IMR-90 (cell line): Measurements from ENCODE around the gene TBC1D22B.

Source experiments
- CHD1 ChIP-seq: IDR thresholded peaks from 2 replicates; pipeline ENCODE4 v1.6.1; 2012; ENCODE audit warnings: low read depth, low read length, improper control_type of control experiment
- FOS ChIP-seq: fragments of 150-350 bp; IDR thresholded peaks from 2 replicates; pipeline ENCODE4 v1.6.1; 2016; ENCODE audit warnings: low read depth, low read length
- MAFK ChIP-seq: IDR thresholded peaks from 2 replicates; pipeline ENCODE4 v1.6.1; 2012; ENCODE audit warnings: low read depth, low read length, improper control_type of control experiment
- NFE2L2 ChIP-seq: fragments of 150-350 bp; IDR thresholded peaks from 2 replicates; pipeline ENCODE4 v1.6.1; 2016; ENCODE audit warnings: low read depth, mild to moderate bottlenecking, low read length
- POLR2A ChIP-seq: IDR thresholded peaks from 2 replicates; pipeline ENCODE4 v1.6.1; 2012; ENCODE audit warnings: mild to moderate bottlenecking, low read depth, low read length
- RAD21 ChIP-seq: IDR thresholded peaks from 2 replicates; pipeline ENCODE4 v1.6.1; 2012; ENCODE audit warnings: low read length, improper control_type of control experiment
- RCOR1 ChIP-seq: IDR thresholded peaks from 2 replicates; pipeline ENCODE4 v1.6.1; 2012; ENCODE audit warnings: mild to moderate bottlenecking, low read length, improper control_type of control experiment; ENCODE audit not compliant: insufficient replicate concordance
- TF ChIP-seq, protein P1 (sequence below): conservative IDR thresholded peaks from 2 replicates; pipeline ENCODE4 v1.5.1; 2012; ENCODE audit warnings: mild to moderate bottlenecking, low read depth, low read length, improper control_type of control experiment
- TF ChIP-seq, protein P2 (sequence below): fragments of 150-350 bp; IDR thresholded peaks from 2 replicates; pipeline ENCODE4 v1.6.1; 2017; ENCODE audit warnings: mild to moderate bottlenecking, antibody characterized with exemption, low read length, low read depth
- TF ChIP-seq, protein P3 (sequence below): fragments of 150-350 bp; IDR thresholded peaks from 2 replicates; pipeline ENCODE4 v1.6.1; 2016; ENCODE audit warnings: low read depth, mild to moderate bottlenecking, low read length, moderate library complexity, borderline replicate concordance

DNA sequence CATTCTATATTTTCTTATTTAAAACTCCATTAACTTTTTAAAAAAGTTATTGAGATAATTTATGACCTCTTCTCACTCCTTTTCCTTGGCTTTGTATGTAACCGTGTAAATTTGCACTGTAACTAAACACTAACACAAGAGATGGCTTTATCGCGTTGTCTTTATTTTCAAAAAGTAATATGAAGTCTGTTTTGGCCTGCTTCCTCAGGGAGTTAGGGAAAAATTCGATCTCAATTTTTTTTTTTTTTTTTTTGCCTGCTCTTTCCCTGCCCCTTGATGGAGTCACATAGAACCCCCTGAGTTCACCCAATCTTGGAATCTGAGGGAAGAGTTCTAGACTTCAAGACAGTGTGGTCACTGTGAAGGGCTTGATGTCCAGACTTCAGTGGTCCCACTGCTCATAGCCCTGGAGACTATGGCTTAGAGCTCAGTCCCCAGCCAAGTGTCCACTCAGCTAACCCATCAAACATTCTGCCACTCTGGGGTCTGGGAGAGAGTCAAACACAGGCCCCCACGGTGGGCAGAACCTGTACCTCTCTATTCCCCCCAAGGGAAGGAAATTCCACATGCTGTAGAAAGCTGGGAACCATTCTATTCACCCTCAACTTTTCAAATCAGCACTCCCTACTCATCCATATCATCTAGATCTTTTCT is 15.7 kb upstream of the TBC1D22B start:
- TF ChIP-seq, protein P1, sequence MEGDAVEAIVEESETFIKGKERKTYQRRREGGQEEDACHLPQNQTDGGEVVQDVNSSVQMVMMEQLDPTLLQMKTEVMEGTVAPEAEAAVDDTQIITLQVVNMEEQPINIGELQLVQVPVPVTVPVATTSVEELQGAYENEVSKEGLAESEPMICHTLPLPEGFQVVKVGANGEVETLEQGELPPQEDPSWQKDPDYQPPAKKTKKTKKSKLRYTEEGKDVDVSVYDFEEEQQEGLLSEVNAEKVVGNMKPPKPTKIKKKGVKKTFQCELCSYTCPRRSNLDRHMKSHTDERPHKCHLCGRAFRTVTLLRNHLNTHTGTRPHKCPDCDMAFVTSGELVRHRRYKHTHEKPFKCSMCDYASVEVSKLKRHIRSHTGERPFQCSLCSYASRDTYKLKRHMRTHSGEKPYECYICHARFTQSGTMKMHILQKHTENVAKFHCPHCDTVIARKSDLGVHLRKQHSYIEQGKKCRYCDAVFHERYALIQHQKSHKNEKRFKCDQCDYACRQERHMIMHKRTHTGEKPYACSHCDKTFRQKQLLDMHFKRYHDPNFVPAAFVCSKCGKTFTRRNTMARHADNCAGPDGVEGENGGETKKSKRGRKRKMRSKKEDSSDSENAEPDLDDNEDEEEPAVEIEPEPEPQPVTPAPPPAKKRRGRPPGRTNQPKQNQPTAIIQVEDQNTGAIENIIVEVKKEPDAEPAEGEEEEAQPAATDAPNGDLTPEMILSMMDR: no peak
- TF ChIP-seq RAD21 (no peak), POLR2A (peak; percentile 27; the same call in 1 of the 2 replicates), NFE2L2 (no peak), MAFK (no peak), CHD1 (no peak), FOS (no peak), RCOR1 (no peak)
- TF ChIP-seq, protein P2, sequence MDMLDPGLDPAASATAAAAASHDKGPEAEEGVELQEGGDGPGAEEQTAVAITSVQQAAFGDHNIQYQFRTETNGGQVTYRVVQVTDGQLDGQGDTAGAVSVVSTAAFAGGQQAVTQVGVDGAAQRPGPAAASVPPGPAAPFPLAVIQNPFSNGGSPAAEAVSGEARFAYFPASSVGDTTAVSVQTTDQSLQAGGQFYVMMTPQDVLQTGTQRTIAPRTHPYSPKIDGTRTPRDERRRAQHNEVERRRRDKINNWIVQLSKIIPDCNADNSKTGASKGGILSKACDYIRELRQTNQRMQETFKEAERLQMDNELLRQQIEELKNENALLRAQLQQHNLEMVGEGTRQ: no peak
- TF ChIP-seq, protein P3, sequence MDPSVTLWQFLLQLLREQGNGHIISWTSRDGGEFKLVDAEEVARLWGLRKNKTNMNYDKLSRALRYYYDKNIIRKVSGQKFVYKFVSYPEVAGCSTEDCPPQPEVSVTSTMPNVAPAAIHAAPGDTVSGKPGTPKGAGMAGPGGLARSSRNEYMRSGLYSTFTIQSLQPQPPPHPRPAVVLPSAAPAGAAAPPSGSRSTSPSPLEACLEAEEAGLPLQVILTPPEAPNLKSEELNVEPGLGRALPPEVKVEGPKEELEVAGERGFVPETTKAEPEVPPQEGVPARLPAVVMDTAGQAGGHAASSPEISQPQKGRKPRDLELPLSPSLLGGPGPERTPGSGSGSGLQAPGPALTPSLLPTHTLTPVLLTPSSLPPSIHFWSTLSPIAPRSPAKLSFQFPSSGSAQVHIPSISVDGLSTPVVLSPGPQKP: no peak
